HepG2 (cell line): Measurements from ENCODE around the gene TENT4B. TPM values are rescaled to one million over a fixed set of nuclear protein-coding genes. Genes with fewer than 3 reads are reported as not detected.
A peak's percentile ranks its signal among the peaks of the same experiment; 100 is the strongest.

Source experiments
- ETV5 ChIP-seq: IDR thresholded peaks from 2 replicates; pipeline ENCODE4 v1.6.1; 2018; ENCODE audit warnings: missing biosample characterization, missing genetic modification reagents, inconsistent platforms, borderline replicate concordance
- FOXA3 ChIP-seq: IDR thresholded peaks from 2 replicates; pipeline ENCODE4 v1.6.1; 2016; ENCODE audit warnings: missing genetic modification reagents, missing compliant biosample characterization
- FOXP1 ChIP-seq, 2 experiments: fragments of 450-650 bp in 1 of 2; IDR thresholded peaks; 2 replicates each; pipeline ENCODE4 v1.6.1; 2017 to 2018; ENCODE audit warnings: antibody characterized with exemption in 1 of 2
- KDM2A ChIP-seq: sonication (generic); formaldehyde crosslinking; IDR thresholded peaks from 2 replicates; pipeline ENCODE4 v1.4.0; 2020; ENCODE audit warnings: low read depth, missing genetic modification reagents, borderline replicate concordance
- KLF11 ChIP-seq: IDR thresholded peaks from 2 replicates; pipeline ENCODE4 v1.6.1; 2016; ENCODE audit warnings: missing compliant biosample characterization
- KMT2B ChIP-seq: IDR thresholded peaks from 2 replicates; pipeline ENCODE4 v1.6.1; 2016; ENCODE audit warnings: missing genetic modification reagents, missing compliant biosample characterization
- PPARG ChIP-seq: conservative IDR thresholded peaks from 2 replicates; pipeline ENCODE4 v1.6.1; 2016; ENCODE audit warnings: missing biosample characterization, missing genetic modification reagents
- RFX1 ChIP-seq: fragments of 450-650 bp; IDR thresholded peaks from 2 replicates; pipeline ENCODE4 v1.6.1; 2017
- SRSF1 ChIP-seq: fragments of 200-400 bp; formaldehyde crosslinking; optimal IDR thresholded peaks from 2 replicates; pipeline ENCODE3; 2017; ENCODE audit warnings: mild to moderate bottlenecking, low read depth, low read length, moderate library complexity
- TAF1 ChIP-seq: sonication (generic); formaldehyde crosslinking; IDR thresholded peaks from 2 replicates; pipeline ENCODE4 v1.4.0; 2020; ENCODE audit warnings: missing genetic modification reagents
- TBX3 ChIP-seq: fragments of 450-650 bp; IDR thresholded peaks from 2 replicates; pipeline ENCODE4 v1.6.1; 2017; ENCODE audit warnings: antibody characterized with exemption, mild to moderate bottlenecking, inconsistent platforms, borderline replicate concordance
- TEAD3 ChIP-seq: optimal IDR thresholded peaks from 2 replicates; pipeline ENCODE3; 2016; ENCODE audit warnings: borderline replicate concordance
- ZBTB20 ChIP-seq: sonication (generic); formaldehyde crosslinking; IDR thresholded peaks from 2 replicates; pipeline ENCODE4 v1.8.1; 2023; ENCODE audit warnings: missing genetic modification reagents, low read depth, mild to moderate bottlenecking, borderline replicate concordance
- ZNF30 ChIP-seq: sonication (generic); formaldehyde crosslinking; IDR thresholded peaks from 2 replicates; pipeline ENCODE4 v1.5.0; 2020; ENCODE audit warnings: mild to moderate bottlenecking, missing genetic modification reagents
- ZNF460 ChIP-seq: sonication (generic); formaldehyde crosslinking; IDR thresholded peaks from 2 replicates; pipeline ENCODE4 v1.5.1; 2020; ENCODE audit warnings: missing genetic modification reagents, mild to moderate bottlenecking, borderline replicate concordance
- ZNF550 ChIP-seq: sonication (generic); formaldehyde crosslinking; IDR thresholded peaks from 2 replicates; pipeline ENCODE4 v1.4.0; 2020; ENCODE audit warnings: mild to moderate bottlenecking, missing genetic modification reagents, borderline replicate concordance
- ZNF772 ChIP-seq: sonication (generic); formaldehyde crosslinking; IDR thresholded peaks from 2 replicates; pipeline ENCODE4 v1.5.0; 2020; ENCODE audit warnings: mild to moderate bottlenecking, missing genetic modification reagents
- ZSCAN21 ChIP-seq: sonication (generic); formaldehyde crosslinking; IDR thresholded peaks from 2 replicates; pipeline ENCODE4 v1.8.0; 2022; ENCODE audit warnings: mild to moderate bottlenecking, missing genetic modification reagents, moderate library complexity, borderline replicate concordance
- ZSCAN22 ChIP-seq: sonication (generic); formaldehyde crosslinking; IDR thresholded peaks from 2 replicates; pipeline ENCODE4 v1.4.0; 2020; ENCODE audit warnings: mild to moderate bottlenecking, missing genetic modification reagents
- polyA plus RNA-seq, 8 experiments: library from polyadenylated mRNA; depleted of rRNA in 3 of 8; stranded (reverse) in 7 of 8; unstranded in 1 of 8; fragments of >200 nt; fragmentation: Illumina TruSeq in 4 of 8; extraction: Trizol in 4 of 8; gene quantifications; 2 replicates each; pipeline versions ENCODE4 v1.2.1 to v1.2.3, GENCODE V29; 2011 to 2016; ENCODE audit warnings: low read depth in 4 of 8, missing spikeins in 1 of 8, mixed read lengths in 1 of 8; ENCODE audit not compliant: insufficient read depth in 1 of 8
- total RNA-seq, 5 experiments: library from RNA; depleted of rRNA; stranded (reverse); fragments of >200 nt; fragmentation: Illumina TruSeq; extraction: Trizol; gene quantifications; 2 replicates each; pipeline ENCODE4 v1.2.3, GENCODE V29; 2016; ENCODE audit warnings: low read depth in 1 of 5
- TF ChIP-seq, protein P1 (sequence below): sonication (generic); IDR thresholded peaks from 2 replicates; pipeline ENCODE4 v1.6.1; 2016; ENCODE audit warnings: low read depth, borderline replicate concordance
- TF ChIP-seq, protein P2 (sequence below): IDR thresholded peaks from 2 replicates; pipeline ENCODE4 v1.6.1; 2016; ENCODE audit warnings: low read depth, control low read depth
- TF ChIP-seq, protein P3 (sequence below): IDR thresholded peaks from 2 replicates; pipeline ENCODE4 v1.6.1; 2016; ENCODE audit warnings: missing biosample characterization, missing genetic modification reagents, low read depth
- TF ChIP-seq, protein P4 (sequence below): sonication (generic); formaldehyde crosslinking; IDR thresholded peaks from 2 replicates; pipeline ENCODE4 v1.5.0; 2020; ENCODE audit warnings: mild to moderate bottlenecking, missing genetic modification reagents, moderate library complexity
- TF ChIP-seq, protein P5 (sequence below): IDR thresholded peaks from 2 replicates; pipeline ENCODE4 v1.6.1; 2018; ENCODE audit warnings: missing genetic modification reagents

The TENT4B gene
- total and polyA plus RNA-seq, 2 of the 13 experiments (the other 11 are each of a cell fraction or from before 2014, with no cell fraction given): 15.0 to 32.8 TPM

DNA sequence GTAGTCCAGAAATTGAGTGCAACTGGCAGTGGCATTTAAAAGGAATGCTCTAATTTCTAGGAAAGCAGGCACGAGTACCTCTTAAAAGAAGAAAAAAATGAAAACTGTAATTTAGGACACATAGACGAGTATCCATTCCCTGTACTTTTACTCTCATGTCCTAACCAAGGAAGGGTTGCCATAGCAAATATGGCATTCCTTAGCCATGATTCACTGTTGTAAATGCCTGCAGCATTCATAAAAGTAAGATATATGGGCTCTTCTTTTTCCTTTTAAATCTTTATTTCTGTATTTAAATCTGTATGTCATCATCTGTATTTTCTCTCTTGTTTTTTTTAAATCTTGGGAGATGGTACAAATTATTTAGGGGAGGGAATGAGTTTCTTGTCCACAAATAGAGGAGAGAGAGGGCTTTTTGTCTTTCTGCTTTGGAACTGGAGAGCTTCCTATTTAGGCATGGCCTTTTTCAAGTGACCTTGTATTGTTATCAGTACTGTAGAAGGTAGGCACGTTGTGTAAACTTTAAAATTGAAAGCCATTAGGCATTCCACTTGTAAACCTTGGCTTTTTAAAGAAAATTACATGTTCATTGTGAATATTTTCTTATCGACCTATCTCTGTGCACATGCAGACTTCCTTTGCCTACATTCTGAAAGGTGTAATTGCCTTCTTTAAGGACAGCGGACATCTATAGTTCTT lies 50.0 kb downstream of the TENT4B start (continued):
- no peak for TF ChIP-seq ZBTB20 (CRISPR knock-in tag)
- no peak for TF ChIP-seq TAF1
- 0 out of 2 replicates have a peak, but pooled peaks have one; percentile 23 for TF ChIP-seq PPARG
- no peak for TF ChIP-seq SRSF1
- TF ChIP-seq ZNF772 (CRISPR knock-in tag): no peak; the same call in 1 of the 2 replicates
- TF ChIP-seq, protein P1, sequence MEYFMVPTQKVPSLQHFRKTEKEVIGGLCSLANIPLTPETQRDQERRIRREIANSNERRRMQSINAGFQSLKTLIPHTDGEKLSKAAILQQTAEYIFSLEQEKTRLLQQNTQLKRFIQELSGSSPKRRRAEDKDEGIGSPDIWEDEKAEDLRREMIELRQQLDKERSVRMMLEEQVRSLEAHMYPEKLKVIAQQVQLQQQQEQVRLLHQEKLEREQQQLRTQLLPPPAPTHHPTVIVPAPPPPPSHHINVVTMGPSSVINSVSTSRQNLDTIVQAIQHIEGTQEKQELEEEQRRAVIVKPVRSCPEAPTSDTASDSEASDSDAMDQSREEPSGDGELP: no peak
- TF ChIP-seq, protein P2, sequence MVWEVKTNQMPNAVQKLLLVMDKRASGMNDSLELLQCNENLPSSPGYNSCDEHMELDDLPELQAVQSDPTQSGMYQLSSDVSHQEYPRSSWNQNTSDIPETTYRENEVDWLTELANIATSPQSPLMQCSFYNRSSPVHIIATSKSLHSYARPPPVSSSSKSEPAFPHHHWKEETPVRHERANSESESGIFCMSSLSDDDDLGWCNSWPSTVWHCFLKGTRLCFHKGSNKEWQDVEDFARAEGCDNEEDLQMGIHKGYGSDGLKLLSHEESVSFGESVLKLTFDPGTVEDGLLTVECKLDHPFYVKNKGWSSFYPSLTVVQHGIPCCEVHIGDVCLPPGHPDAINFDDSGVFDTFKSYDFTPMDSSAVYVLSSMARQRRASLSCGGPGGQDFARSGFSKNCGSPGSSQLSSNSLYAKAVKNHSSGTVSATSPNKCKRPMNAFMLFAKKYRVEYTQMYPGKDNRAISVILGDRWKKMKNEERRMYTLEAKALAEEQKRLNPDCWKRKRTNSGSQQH (CRISPR knock-in tag): no peak
- TF ChIP-seq TEAD3 (CRISPR knock-in tag): peak; percentile 70
- TF ChIP-seq KLF11 (CRISPR knock-in tag): no peak
- TF ChIP-seq ZNF460 (CRISPR knock-in tag): no peak
- TF ChIP-seq FOXP1 (IDR thresholded peaks at IDR 0.05): no peak
- TF ChIP-seq FOXP1 (CRISPR knock-in tag; IDR thresholded peaks at IDR 0.05): peak; percentile 57; the same call in 1 of the 2 replicates
- no peak; the same call in 1 of the 2 replicates for TF ChIP-seq TBX3
- TF ChIP-seq, protein P3, sequence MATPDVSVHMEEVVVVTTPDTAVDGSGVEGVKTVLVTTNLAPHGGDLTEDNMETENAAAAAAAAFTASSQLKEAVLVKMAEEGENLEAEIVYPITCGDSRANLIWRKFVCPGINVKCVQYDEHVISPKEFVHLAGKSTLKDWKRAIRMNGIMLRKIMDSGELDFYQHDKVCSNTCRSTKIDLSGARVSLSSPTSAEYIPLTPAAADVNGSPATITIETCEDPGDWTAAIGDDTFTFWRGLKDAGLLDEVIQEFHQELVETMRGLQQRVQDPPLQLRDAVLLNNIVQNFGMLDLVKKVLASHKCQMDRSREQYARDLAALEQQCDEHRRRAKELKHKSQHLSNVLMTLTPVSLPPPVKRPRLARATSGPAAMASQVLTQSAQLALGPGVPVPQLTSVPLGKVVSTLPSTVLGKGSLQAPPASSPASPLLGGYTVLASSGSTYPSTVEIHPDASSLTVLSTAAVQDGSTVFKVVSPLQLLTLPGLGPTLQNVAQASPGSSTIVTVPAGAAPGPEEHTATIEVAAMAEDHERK (CRISPR knock-in tag): no peak
- no peak for TF ChIP-seq ZSCAN22 (CRISPR knock-in tag)
- no peak for TF ChIP-seq ZNF30 (CRISPR knock-in tag)
- TF ChIP-seq, protein P4, sequence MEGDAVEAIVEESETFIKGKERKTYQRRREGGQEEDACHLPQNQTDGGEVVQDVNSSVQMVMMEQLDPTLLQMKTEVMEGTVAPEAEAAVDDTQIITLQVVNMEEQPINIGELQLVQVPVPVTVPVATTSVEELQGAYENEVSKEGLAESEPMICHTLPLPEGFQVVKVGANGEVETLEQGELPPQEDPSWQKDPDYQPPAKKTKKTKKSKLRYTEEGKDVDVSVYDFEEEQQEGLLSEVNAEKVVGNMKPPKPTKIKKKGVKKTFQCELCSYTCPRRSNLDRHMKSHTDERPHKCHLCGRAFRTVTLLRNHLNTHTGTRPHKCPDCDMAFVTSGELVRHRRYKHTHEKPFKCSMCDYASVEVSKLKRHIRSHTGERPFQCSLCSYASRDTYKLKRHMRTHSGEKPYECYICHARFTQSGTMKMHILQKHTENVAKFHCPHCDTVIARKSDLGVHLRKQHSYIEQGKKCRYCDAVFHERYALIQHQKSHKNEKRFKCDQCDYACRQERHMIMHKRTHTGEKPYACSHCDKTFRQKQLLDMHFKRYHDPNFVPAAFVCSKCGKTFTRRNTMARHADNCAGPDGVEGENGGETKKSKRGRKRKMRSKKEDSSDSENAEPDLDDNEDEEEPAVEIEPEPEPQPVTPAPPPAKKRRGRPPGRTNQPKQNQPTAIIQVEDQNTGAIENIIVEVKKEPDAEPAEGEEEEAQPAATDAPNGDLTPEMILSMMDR (CRISPR knock-in tag): no peak
- TF ChIP-seq ZNF550: no peak
- no peak for TF ChIP-seq ZSCAN21
- TF ChIP-seq KMT2B (CRISPR knock-in tag): peak; percentile 43; the same call in 1 of the 2 replicates
- no peak; the same call in 1 of the 2 replicates for TF ChIP-seq ETV5 (CRISPR knock-in tag)
- TF ChIP-seq, protein P5, sequence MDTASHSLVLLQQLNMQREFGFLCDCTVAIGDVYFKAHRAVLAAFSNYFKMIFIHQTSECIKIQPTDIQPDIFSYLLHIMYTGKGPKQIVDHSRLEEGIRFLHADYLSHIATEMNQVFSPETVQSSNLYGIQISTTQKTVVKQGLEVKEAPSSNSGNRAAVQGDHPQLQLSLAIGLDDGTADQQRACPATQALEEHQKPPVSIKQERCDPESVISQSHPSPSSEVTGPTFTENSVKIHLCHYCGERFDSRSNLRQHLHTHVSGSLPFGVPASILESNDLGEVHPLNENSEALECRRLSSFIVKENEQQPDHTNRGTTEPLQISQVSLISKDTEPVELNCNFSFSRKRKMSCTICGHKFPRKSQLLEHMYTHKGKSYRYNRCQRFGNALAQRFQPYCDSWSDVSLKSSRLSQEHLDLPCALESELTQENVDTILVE (CRISPR knock-in tag): no peak
- TF ChIP-seq RFX1: peak; percentile 84
- TF ChIP-seq KDM2A: no peak
- TF ChIP-seq FOXA3 (CRISPR knock-in tag): peak; percentile 69
